Activated CD4-positive, alpha-beta T cell treated with anti-CD3 and anti-CD28 coated beads, Interleukin-2, amount 10 ng/mL, durations not matched to agents 24 days and 14 days (primary cell): ENCODE results near the gene FAM47E. TPM values are rescaled to one million over a fixed set of nuclear protein-coding genes. Genes with fewer than 3 reads are reported as not detected.
A peak's percentile ranks its signal among the peaks of the same experiment; 100 is the strongest.
"Not testable (repeated sequence)": the region's sequence is repeated elsewhere in the genome, so short reads cannot be mapped to it uniquely, and the experiment has no call there.

Source experiments
- DNase-seq: peaks from one replicate; pipeline ENCODE4 v3.0.0; 2022
- H3K27ac Mint-ChIP-seq: one replicate; pipeline ENCODE4 v1.8.0; 2022; ENCODE audit warnings: mild to moderate bottlenecking, mixed read lengths
- H3K27me3 Mint-ChIP-seq: one replicate; pipeline ENCODE4 v1.8.0; 2022; ENCODE audit warnings: mixed read lengths
- H3K36me3 Mint-ChIP-seq: one replicate; pipeline ENCODE4 v1.8.0; 2022; ENCODE audit warnings: low read depth, mild to moderate bottlenecking, mixed read lengths
- H3K4me1 Mint-ChIP-seq: one replicate; pipeline ENCODE4 v1.8.0; 2021; ENCODE audit warnings: mixed read lengths
- H3K4me3 Mint-ChIP-seq: one replicate; pipeline ENCODE4 v1.8.0; 2022; ENCODE audit warnings: mild to moderate bottlenecking, moderate library complexity, mixed read lengths
- H3K9me3 Mint-ChIP-seq: one replicate; pipeline ENCODE4 v1.8.0; 2021; ENCODE audit warnings: mixed read lengths
- intact Hi-C: fragments of 100-400 bp; cut with micrococcal nuclease; formaldehyde crosslinking; loops from one replicate; pipeline ENCODE4 v1.15.1; 2023
- total RNA-seq: library from RNA; stranded (reverse); gene quantifications from 2 replicates; pipeline ENCODE4 v1.2.3, GENCODE V29; 2022

FAM47E gene
- total RNA-seq, 1 donor from 2014 or later = not detected

GRCh38 chr4:76235407-76235806, 16.1 kb upstream of the FAM47E start:
- Mint-ChIP-seq H3K27me3 (peaks cover 5% of the 10 kb centered on the region), H3K9me3 (peaks cover 7% of the 10 kb centered on the region), H3K27ac (no peak overlapping the region), H3K4me1 (no peaks in the 10 kb centered on the region), H3K4me3 (no peak overlapping the region), H3K36me3 (no peaks in the 10 kb centered on the region)
- intact Hi-C loops = no loop called here
- DNase-seq = no peak

DNA sequence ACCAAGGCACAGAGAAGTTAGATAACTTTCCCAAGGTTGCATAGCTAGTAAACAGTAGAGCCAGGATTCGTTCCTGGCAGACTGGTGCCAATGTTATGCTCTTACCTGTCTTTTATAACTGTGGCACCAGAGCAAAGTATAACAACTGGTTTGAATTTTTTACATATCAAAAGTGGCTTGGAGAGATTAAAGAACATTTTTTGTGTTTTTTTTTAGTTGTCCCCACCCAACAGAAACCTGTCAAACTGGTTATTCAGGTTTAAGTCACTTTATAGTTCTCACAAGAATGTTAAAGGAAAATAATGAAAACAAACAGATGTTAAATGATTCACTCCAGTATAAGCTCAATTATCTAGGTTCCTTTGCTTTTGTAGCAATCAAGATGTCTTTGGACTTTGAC, 15.6 kb upstream of the FAM47E start:
- Mint-ChIP-seq H3K4me3 (no peak overlapping the region), H3K9me3 (peaks cover 7% of the 10 kb centered on the region), H3K36me3 (no peaks in the 10 kb centered on the region), H3K27me3 (peaks cover 10% of the 10 kb centered on the region), H3K4me1 (no peaks in the 10 kb centered on the region), H3K27ac (no peak overlapping the region)
- no peak for DNase-seq
- intact Hi-C loops = no loop called here

- Mint-ChIP-seq H3K27me3 (peaks cover 15% of the 10 kb centered on the region), H3K4me1 (no peaks in the 10 kb centered on the region), H3K4me3 (no peak overlapping the region), H3K36me3 (no peaks in the 10 kb centered on the region), H3K9me3 (peaks cover 10% of the 10 kb centered on the region), H3K27ac (no peak overlapping the region)
- intact Hi-C loops = no loop called here
- no peak for DNase-seq
Measured at GRCh38 chr4:76238236-76238635, 13.3 kb upstream of the FAM47E start.

GRCh38 chr4:76238701-76239100, 12.8 kb upstream of the FAM47E start:
- no peak overlapping the region for H3K27ac Mint-ChIP-seq
- peaks cover 14% of the 10 kb centered on the region for H3K27me3 Mint-ChIP-seq
- no peak for DNase-seq
- H3K36me3 Mint-ChIP-seq = no peaks in the 10 kb centered on the region
- no peaks in the 10 kb centered on the region for H3K4me1 Mint-ChIP-seq
- intact Hi-C loops = no loop called here
- H3K9me3 Mint-ChIP-seq = peaks cover 10% of the 10 kb centered on the region
- no peak overlapping the region for H3K4me3 Mint-ChIP-seq

DNA sequence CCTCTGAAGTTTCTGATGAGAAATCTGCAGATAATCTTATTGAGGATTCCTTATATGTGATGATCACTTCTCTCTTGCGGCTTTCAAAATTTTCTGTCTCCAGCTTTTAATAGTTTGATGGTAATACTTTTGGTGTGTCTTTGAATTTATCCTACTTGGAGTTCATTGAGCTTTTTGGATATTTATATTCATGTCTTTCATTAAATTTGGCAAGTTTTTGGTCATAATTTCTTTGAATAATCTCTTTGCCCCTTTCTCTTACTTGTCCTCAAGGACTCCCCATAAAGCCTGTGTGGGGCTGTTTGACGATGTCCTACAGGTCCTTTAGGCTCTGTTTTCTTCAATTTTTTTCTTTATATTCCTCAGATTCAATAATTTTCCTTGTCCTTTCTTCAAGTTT, 11.3 kb upstream of the FAM47E start:
- Mint-ChIP-seq H3K4me1 (no peaks in the 10 kb centered on the region), H3K9me3 (peaks cover 10% of the 10 kb centered on the region), H3K27ac (no peak overlapping the region), H3K36me3 (no peaks in the 10 kb centered on the region), H3K27me3 (peaks cover 16% of the 10 kb centered on the region), H3K4me3 (no peak overlapping the region)
- no peak for DNase-seq
- intact Hi-C loops = no loop called here

DNA sequence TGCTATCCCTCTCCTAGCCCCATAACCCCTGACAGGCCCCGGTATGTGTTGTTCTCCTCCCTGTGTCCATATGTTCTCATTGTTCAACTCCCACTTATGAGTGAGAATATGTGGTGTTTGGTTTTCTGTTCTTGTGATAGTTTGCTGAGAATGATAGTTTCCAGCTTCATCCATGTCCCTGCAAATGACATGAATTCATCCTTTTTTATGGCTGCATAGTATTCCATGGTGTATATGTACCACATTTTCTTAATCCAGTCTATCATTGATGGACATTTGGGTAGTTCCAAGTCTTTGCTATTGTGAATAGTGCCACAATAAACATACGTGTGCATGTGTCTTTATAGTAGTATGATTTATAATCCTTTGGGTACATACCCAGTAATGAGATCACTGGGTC, 7.6 kb upstream of the FAM47E start:
- H3K27ac Mint-ChIP-seq, H3K36me3 Mint-ChIP-seq, H3K4me3 Mint-ChIP-seq, H3K4me1 Mint-ChIP-seq, H3K9me3 Mint-ChIP-seq, DNase-seq, intact Hi-C loops: not testable (repeated sequence)
- H3K27me3 Mint-ChIP-seq = peaks cover 28% of the 10 kb centered on the region

GRCh38 chr4:76246025-76246424, 5.5 kb upstream of the FAM47E start:
- intact Hi-C loops = no loop called here
- Mint-ChIP-seq H3K36me3 (no peaks in the 10 kb centered on the region), H3K27me3 (peaks cover 39% of the 10 kb centered on the region), H3K9me3 (peaks cover 3% of the 10 kb centered on the region), H3K4me1 (peaks cover 2% of the 10 kb centered on the region), H3K27ac (no peak overlapping the region), H3K4me3 (no peak overlapping the region)
- no peak for DNase-seq

DNA sequence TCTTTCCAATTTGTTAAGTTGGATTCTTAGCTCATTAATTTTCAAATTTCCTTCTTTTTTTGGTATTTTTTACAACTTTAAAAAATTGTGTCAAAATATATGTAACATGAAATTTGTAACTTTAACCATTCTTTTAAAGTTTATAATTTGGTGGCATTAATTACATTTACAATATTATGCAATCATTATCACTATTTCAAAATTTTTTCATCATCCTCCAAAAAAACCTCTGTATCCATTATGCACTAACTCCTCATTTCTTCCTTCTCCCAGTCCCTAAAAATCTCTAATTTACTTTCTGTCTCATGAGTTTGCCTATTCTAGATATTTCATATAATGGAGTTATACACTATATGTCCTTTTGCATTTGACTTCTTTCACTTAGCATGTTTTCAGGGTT, 4.7 kb upstream of the FAM47E start:
- intact Hi-C loops = no loop called here
- H3K27ac Mint-ChIP-seq = no peak overlapping the region
- peaks cover 41% of the 10 kb centered on the region for H3K27me3 Mint-ChIP-seq
- no peak for DNase-seq
- peaks cover 3% of the 10 kb centered on the region for H3K9me3 Mint-ChIP-seq
- no peak overlapping the region for H3K4me3 Mint-ChIP-seq
- no peaks in the 10 kb centered on the region for H3K36me3 Mint-ChIP-seq
- H3K4me1 Mint-ChIP-seq = peaks cover 6% of the 10 kb centered on the region

DNA sequence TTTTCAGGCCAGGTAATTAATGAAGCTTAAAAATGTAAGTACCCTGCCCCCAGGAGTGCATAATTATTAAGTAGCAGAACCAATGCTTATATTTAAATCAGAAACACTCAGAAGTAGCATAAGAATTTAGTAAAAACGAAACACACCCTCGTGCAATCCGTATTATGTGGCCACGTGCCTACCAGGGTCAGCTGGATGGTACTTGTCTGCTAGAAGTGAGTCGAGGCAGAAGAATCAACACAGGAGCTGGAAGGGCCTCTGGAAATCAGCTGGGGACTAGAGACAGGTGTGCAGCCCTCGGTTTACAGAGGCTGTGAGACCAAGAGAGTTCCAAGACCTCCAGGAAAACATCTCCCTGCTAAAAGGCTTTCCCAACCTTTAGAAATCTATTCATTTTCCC, 559 bp upstream of the FAM47E start:
- Mint-ChIP-seq H3K27ac (no peak overlapping the region), H3K4me3 (peak overlapping the region; percentile 82), H3K27me3 (peaks cover 67% of the 10 kb centered on the region), H3K4me1 (peaks cover 6% of the 10 kb centered on the region), H3K9me3 (no peaks in the 10 kb centered on the region), H3K36me3 (no peaks in the 10 kb centered on the region)
- DNase-seq = no peak
- intact Hi-C loops = no loop called here

GRCh38 chr4:76252271-76252653, 741 bp downstream of the FAM47E start:
- Mint-ChIP-seq H3K27ac (no peak overlapping the region), H3K9me3 (no peaks in the 10 kb centered on the region)

GRCh38 chr4:76253511-76253910, 2.0 kb downstream of the FAM47E start:
- Mint-ChIP-seq H3K4me3 (no peak overlapping the region), H3K36me3 (no peaks in the 10 kb centered on the region), H3K27ac (no peak overlapping the region), H3K4me1 (peaks cover 6% of the 10 kb centered on the region), H3K27me3 (peaks cover 71% of the 10 kb centered on the region), H3K9me3 (no peaks in the 10 kb centered on the region)
- intact Hi-C loops = no loop called here
- no peak for DNase-seq

More at GRCh38 chr4:76252271-76252653, 741 bp downstream of the FAM47E start:
- intact Hi-C loops = no loop called here
- peaks cover 6% of the 10 kb centered on the region for H3K4me1 Mint-ChIP-seq
- no peaks in the 10 kb centered on the region for H3K36me3 Mint-ChIP-seq
- no peak for DNase-seq
- peaks cover 71% of the 10 kb centered on the region for H3K27me3 Mint-ChIP-seq
- no peak overlapping the region for H3K4me3 Mint-ChIP-seq

DNA sequence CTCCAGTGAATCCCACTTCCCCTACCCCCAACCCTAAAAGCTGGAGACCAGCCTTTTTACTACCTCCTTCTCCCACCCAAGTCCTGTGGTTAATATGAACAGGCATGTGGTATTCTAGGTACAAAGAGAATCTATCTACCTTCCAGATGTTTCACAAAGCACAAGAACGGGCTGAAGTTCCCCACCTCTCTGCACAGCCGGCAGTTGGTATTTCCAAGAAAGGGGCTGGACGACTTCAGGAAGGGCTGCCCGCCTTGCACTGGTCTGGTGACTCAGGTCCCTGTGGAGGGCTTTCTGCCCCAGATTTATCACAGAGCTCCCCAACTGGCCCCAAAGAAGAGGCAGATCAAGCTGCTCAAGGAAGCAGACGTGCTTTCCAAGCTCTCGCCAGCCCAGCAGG, 4.5 kb downstream of the FAM47E start:
- no peak overlapping the region for H3K27ac Mint-ChIP-seq
- peaks cover 4% of the 10 kb centered on the region for H3K4me1 Mint-ChIP-seq
- peaks cover 64% of the 10 kb centered on the region for H3K27me3 Mint-ChIP-seq
- DNase-seq = no peak
- intact Hi-C loops = no loop called here
- no peaks in the 10 kb centered on the region for H3K36me3 Mint-ChIP-seq
- no peak overlapping the region for H3K4me3 Mint-ChIP-seq
- no peaks in the 10 kb centered on the region for H3K9me3 Mint-ChIP-seq

DNA sequence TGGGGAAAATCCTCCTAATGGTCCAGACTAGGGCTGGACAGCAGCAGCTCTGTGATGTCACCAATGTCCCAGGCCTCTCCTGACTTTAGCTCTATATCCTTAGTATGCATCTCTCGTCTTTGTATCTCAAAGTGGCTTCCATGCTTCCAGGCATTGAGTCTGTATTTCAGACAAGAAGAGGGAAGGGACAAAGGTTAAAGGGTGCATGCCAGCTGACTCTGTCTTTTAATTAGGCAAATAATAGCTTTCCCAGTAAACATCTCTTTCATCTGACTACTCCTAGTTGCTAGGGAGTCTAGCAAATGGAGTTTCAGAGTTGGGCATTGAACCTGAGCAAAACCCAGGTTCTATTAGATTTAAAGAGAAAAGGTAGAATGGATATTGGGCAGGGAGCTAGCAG, 5.4 kb downstream of the FAM47E start:
- Mint-ChIP-seq H3K4me1 (no peaks in the 10 kb centered on the region), H3K27ac (no peak overlapping the region), H3K4me3 (no peak overlapping the region), H3K36me3 (no peaks in the 10 kb centered on the region), H3K27me3 (peaks cover 61% of the 10 kb centered on the region), H3K9me3 (no peaks in the 10 kb centered on the region)
- intact Hi-C loops = no loop called here
- DNase-seq = no peak

GRCh38 chr4:76257824-76258223, 6.3 kb downstream of the FAM47E start:
- Mint-ChIP-seq H3K27ac (no peak overlapping the region), H3K27me3 (peaks cover 52% of the 10 kb centered on the region), H3K4me3 (no peak overlapping the region), H3K9me3 (no peaks in the 10 kb centered on the region), H3K4me1 (no peaks in the 10 kb centered on the region), H3K36me3 (no peaks in the 10 kb centered on the region)
- DNase-seq = no peak
- intact Hi-C loops = no loop called here

- Mint-ChIP-seq H3K4me1 (no peaks in the 10 kb centered on the region), H3K27ac (no peak overlapping the region)
- intact Hi-C loops = no loop called here
Measured at GRCh38 chr4:76260571-76260970, 9.1 kb downstream of the FAM47E start.

More at GRCh38 chr4:76260571-76260970, 9.1 kb downstream of the FAM47E start:
- H3K4me3 Mint-ChIP-seq = no peak overlapping the region
- H3K9me3 Mint-ChIP-seq = no peaks in the 10 kb centered on the region
- H3K27me3 Mint-ChIP-seq = peaks cover 34% of the 10 kb centered on the region
- H3K36me3 Mint-ChIP-seq = no peaks in the 10 kb centered on the region
- DNase-seq = no peak
